HG03520 (cell line): Measurements from ENCODE around the gene SLC6A19.
"Not testable (repeated sequence)": the region's sequence is repeated elsewhere in the genome, so short reads cannot be mapped to it uniquely, and the experiment has no call there.

Experiments used
- ATAC-seq: cut with Tn5 transposase; IDR thresholded peaks from one replicate; pipeline ENCODE4 v1.9.1; 2021; ENCODE audit warnings: mild to moderate bottlenecking, moderate library complexity; ENCODE audit not compliant: unreplicated experiment

SLC6A19 gene

GRCh38 chr5:1201327-1202025, at the start of gene SLC6A19:
TSS of gene SLC6A19 (plus strand) at chr5:1201595. CDS start at chr5:1201651, 56 bp downstream.
- ATAC-seq: no peak

GRCh38 chr5:1152156-1152555, 49.2 kb upstream of the SLC6A19 start:
- no peak for ATAC-seq

- ATAC-seq: no peak
These were observed 48.6 kb upstream of the SLC6A19 start for GRCh38 chr5:1152771-1153282.

GRCh38 chr5:1153428-1153827, 48.0 kb upstream of the SLC6A19 start:
- ATAC-seq: no peak

GRCh38 chr5:1155191-1156032, 46.0 kb upstream of the SLC6A19 start:
- ATAC-seq: no peak

GRCh38 chr5:1156033-1156753, 45.2 kb upstream of the SLC6A19 start:
- ATAC-seq: no peak

GRCh38 chr5:1156754-1157460, 44.5 kb upstream of the SLC6A19 start:
- ATAC-seq: no peak

GRCh38 chr5:1157461-1157986, 43.9 kb upstream of the SLC6A19 start:
- not testable (repeated sequence) for ATAC-seq

- no peak for ATAC-seq
These were observed 42.6 kb upstream of the SLC6A19 start for GRCh38 chr5:1158647-1159340.

- no peak for ATAC-seq
These were observed 42.1 kb upstream of the SLC6A19 start for GRCh38 chr5:1159341-1159675.

- ATAC-seq: no peak
These were observed 41.5 kb upstream of the SLC6A19 start for GRCh38 chr5:1159774-1160406.

- ATAC-seq: no peak
These were observed 40.1 kb upstream of the SLC6A19 start for GRCh38 chr5:1161108-1161832.

GRCh38 chr5:1161833-1162229, 39.6 kb upstream of the SLC6A19 start:
- ATAC-seq: no peak

GRCh38 chr5:1162276-1162675, 39.1 kb upstream of the SLC6A19 start:
- ATAC-seq: no peak

- ATAC-seq: no peak
These were observed 38.6 kb upstream of the SLC6A19 start for GRCh38 chr5:1162751-1163150.

- no peak for ATAC-seq
These were observed 38.0 kb upstream of the SLC6A19 start for GRCh38 chr5:1163366-1163765.

GRCh38 chr5:1163879-1164278, 37.5 kb upstream of the SLC6A19 start:
- ATAC-seq: no peak

- ATAC-seq: no peak
These were observed 36.4 kb upstream of the SLC6A19 start for GRCh38 chr5:1164696-1165630.
